ENCODE data around the gene GADL1.

Gene GADL1

GRCh38 chr3:30793740-30794139 is 100.7 kb downstream of the GADL1 start:
- no peak for TF ChIP-seq ZNF645 (tag by site-specific recombination; IDR thresholded peaks at IDR 0.05)
- TF ChIP-seq ZNF76 (tag by site-specific recombination; IDR thresholded peaks at IDR 0.05; ENCODE audit: borderline replicate concordance, low read depth) = no peak
- no peak for TF ChIP-seq ZNF214 (tag by site-specific recombination; IDR thresholded peaks at IDR 0.05; ENCODE audit: borderline replicate concordance)
- TF ChIP-seq ZNF549 (tag by site-specific recombination; IDR thresholded peaks at IDR 0.05) = no peak
- TF ChIP-seq ZNF639 (tag by site-specific recombination; IDR thresholded peaks at IDR 0.05) = no peak
- no peak for TF ChIP-seq TRIM28 (IDR thresholded peaks at IDR 0.05; ENCODE audit: borderline replicate concordance, low read length)
- no peak for TF ChIP-seq ZNF16 (tag by site-specific recombination; IDR thresholded peaks at IDR 0.05; ENCODE audit: low read depth)
- no peak for TF ChIP-seq ZNF48 (tag by site-specific recombination; IDR thresholded peaks at IDR 0.05)
- TF ChIP-seq WT1 (tag by site-specific recombination; IDR thresholded peaks at IDR 0.05) = no peak
- no peaks in the 10 kb centered on the region for H3K9me3 ChIP-seq (ENCODE audit: control insufficient read depth, insufficient read depth, low read depth, low read length)
- no peaks in the 10 kb centered on the region for H3K4me1 ChIP-seq (ENCODE audit: control insufficient read depth, insufficient read depth, low read length)
- H3K36me3 ChIP-seq (ENCODE audit: control insufficient read depth in 2 of 2, insufficient read depth in 1 of 2, low read length in 2 of 2) = no peaks in the 10 kb centered on the region
- ChIA-PET POLR2A (no interaction called here), CTCF (no interaction called here)
- H3K27ac ChIP-seq (ENCODE audit: extremely low read depth, low read depth, low read length) = no peak overlapping the region
- no peak overlapping the region for H3K4me3 ChIP-seq (ENCODE audit: low read depth, low read length)

- Histone ChIP-seq H3K36me3 (ENCODE audit: control insufficient read depth in 2 of 2, insufficient read depth in 1 of 2, low read length in 2 of 2) (no peaks in the 10 kb centered on the region), H3K9me3 (ENCODE audit: control insufficient read depth, insufficient read depth, low read depth, low read length) (no peaks in the 10 kb centered on the region), H3K4me3 (ENCODE audit: low read depth, low read length) (no peak overlapping the region), H3K27ac (ENCODE audit: extremely low read depth, low read depth, low read length) (no peak overlapping the region), H3K4me1 (ENCODE audit: control insufficient read depth, insufficient read depth, low read length) (no peaks in the 10 kb centered on the region)
- TF ChIP-seq ZNF529 (tag by site-specific recombination; IDR thresholded peaks at IDR 0.05; ENCODE audit: insufficient replicate concordance) (no peak), PATZ1 (tag by site-specific recombination; IDR thresholded peaks at IDR 0.05) (no peak)
- CTCF ChIA-PET = interaction anchor here (0.6 kb wide), 2 partner anchors 748 to 777 kb away, joined by 4 to 6 read pairs; no protein-coding TSS in a partner anchor
- POLR2A ChIA-PET = no interaction called here
These were observed 104.3 kb downstream of the GADL1 start for GRCh38 chr3:30790150-30790549.

GRCh38 chr3:30786365-30786764 is 108.1 kb downstream of the GADL1 start:
- Histone ChIP-seq H3K9me3 (ENCODE audit: control insufficient read depth, insufficient read depth, low read depth, low read length) (no peaks in the 10 kb centered on the region), H3K27ac (ENCODE audit: extremely low read depth, low read depth, low read length) (no peak overlapping the region), H3K4me3 (ENCODE audit: low read depth, low read length) (no peak overlapping the region), H3K4me1 (ENCODE audit: control insufficient read depth, insufficient read depth, low read length) (no peaks in the 10 kb centered on the region), H3K36me3 (ENCODE audit: control insufficient read depth in 2 of 2, insufficient read depth in 1 of 2, low read length in 2 of 2) (no peaks in the 10 kb centered on the region)
- CTCF ChIA-PET = interaction anchor here (1.8 kb wide), 1 partner anchor 346 kb away, joined by 6 read pairs; no protein-coding TSS in a partner anchor
- POLR2A ChIA-PET = no interaction called here
- TF ChIP-seq ZNF184 (tag by site-specific recombination; IDR thresholded peaks at IDR 0.05) (no peak), REPIN1 (tag by site-specific recombination; IDR thresholded peaks at IDR 0.05; ENCODE audit: low read depth) (no peak), ZNF280D (tag by site-specific recombination; IDR thresholded peaks at IDR 0.05) (no peak), ZNF239 (tag by site-specific recombination; IDR thresholded peaks at IDR 0.05) (no peak), ZNF76 (tag by site-specific recombination; IDR thresholded peaks at IDR 0.05; ENCODE audit: borderline replicate concordance, low read depth) (no peak), ZNF585B (tag by site-specific recombination; IDR thresholded peaks at IDR 0.05) (no peak), HOXA7 (CRISPR knock-in tag; IDR thresholded peaks at IDR 0.05; ENCODE audit: borderline replicate concordance) (no peak), HOXD13 (CRISPR knock-in tag; IDR thresholded peaks at IDR 0.05; ENCODE audit: borderline replicate concordance) (no peak), ZNF155 (tag by site-specific recombination; IDR thresholded peaks at IDR 0.05) (no peak), ZNF311 (tag by site-specific recombination; IDR thresholded peaks at IDR 0.05; ENCODE audit: borderline replicate concordance) (no peak), ZIC2 (tag by site-specific recombination; IDR thresholded peaks at IDR 0.05) (no peak), ZNF19 (tag by site-specific recombination; IDR thresholded peaks at IDR 0.05; ENCODE audit: low read depth) (no peak), ZNF2 (tag by site-specific recombination; IDR thresholded peaks at IDR 0.05) (no peak), ZNF324 (tag by site-specific recombination; IDR thresholded peaks at IDR 0.05) (no peak), ZNF626 (tag by site-specific recombination; IDR thresholded peaks at IDR 0.05) (no peak), ZNF558 (tag by site-specific recombination; IDR thresholded peaks at IDR 0.05) (no peak)
